GM19351 (cell line): ENCODE results near the gene ALLC.
"Not testable (repeated sequence)": the region's sequence is repeated elsewhere in the genome, so short reads cannot be mapped to it uniquely, and the experiment has no call there.

Source experiments
- ATAC-seq: cut with Tn5 transposase; IDR thresholded peaks from one replicate; pipeline ENCODE4 v1.9.1; 2021; ENCODE audit warnings: mild to moderate bottlenecking, moderate library complexity; ENCODE audit not compliant: unreplicated experiment

Gene ALLC

DNA sequence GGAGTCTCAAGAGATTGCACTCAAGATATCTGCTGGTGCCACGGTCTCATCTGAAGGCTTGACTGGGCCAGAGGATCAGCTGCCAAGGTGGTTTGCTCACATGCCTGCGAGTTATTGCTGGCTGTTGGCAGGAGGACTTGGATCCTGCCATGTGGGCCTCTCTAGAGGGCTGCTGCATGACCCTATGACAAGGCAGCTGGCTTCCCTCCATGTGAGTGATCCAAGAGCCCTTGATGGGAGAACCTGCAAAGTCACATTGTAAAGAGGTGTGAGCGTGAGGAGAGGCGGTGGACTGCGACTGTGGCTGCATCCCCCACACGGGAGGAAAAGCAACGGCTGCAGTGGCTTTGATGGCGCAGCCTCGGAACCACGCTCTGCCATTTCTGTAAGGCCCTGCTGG is 4.0 kb upstream of the ALLC start:
- no peak for ATAC-seq

DNA sequence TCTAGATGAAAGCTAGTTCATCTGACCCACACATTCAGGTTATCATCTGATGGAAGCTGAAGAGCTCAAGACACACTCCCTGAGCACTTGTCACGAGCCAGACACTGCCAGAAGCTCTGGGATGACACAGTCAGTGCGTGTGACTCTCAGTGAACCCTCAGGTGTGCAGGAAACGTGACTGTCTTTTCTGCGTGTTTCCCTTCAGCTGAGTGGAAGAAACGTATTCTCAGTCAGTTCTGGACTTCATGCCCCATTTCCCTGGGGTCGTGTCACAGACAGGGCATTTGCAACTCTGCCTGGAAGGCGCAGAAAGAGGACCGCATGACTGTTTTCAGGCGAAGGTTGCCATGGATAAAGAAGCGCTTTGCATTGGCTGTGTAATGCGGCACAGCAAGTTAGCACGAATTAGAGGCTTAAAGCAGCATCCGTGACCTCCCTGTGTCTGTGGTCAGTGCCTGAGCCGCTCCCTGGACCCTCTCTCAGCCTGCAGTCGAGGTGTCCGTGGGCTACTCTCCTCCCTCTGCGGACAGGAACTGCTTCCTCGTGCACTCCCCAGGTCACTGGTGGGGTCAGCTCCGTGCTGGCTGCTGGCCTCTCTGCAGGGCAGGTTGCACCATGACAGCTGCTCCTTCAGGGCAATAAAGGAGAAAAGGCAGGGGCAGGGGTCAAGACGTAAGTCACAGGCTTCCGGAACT is 3.3 kb upstream of the ALLC start:
- no peak for ATAC-seq

DNA sequence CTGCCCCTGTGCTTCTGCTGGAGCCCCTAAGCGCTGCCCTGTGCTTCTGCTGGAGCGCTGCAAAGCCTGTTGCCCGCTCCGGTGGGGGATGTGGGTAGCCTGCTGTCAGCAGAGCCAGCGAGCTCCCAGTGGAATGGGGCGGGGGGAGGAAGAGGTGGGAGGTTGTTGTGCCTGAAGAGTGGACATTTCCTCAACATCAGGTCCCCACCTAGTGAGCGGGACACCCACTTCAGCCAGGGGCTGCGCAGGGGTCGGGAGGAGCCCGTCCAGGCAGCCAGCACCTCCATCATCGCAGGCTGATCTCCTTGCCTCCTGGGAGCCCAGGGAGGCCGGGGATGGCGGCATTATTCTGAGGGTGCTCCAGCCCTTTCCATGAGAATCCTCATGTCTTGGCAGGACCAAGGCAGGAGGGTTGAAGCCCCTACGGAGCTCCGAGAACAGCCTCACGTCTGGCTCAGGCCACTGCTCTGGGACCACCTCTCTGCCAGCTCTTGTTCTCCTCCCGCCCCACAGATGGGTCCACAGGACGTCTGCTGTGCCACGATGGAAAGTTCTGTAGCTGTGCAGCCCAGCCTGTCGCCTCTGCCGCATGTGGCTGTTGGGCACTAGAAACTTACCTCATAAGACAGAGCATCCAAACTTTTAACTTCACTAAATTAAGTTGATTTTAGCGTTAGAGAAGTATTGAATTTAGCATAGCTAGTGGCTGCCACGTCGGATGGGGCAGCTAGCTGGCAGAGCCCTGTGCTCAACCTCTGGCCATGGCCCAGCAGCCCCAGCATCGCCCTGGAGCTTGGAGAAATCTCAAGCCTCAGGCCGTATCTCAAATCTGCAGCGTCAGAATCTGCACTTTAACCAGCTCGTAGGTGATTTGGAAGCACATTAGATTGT is 1.9 kb upstream of the ALLC start:
- ATAC-seq, result no peak

DNA sequence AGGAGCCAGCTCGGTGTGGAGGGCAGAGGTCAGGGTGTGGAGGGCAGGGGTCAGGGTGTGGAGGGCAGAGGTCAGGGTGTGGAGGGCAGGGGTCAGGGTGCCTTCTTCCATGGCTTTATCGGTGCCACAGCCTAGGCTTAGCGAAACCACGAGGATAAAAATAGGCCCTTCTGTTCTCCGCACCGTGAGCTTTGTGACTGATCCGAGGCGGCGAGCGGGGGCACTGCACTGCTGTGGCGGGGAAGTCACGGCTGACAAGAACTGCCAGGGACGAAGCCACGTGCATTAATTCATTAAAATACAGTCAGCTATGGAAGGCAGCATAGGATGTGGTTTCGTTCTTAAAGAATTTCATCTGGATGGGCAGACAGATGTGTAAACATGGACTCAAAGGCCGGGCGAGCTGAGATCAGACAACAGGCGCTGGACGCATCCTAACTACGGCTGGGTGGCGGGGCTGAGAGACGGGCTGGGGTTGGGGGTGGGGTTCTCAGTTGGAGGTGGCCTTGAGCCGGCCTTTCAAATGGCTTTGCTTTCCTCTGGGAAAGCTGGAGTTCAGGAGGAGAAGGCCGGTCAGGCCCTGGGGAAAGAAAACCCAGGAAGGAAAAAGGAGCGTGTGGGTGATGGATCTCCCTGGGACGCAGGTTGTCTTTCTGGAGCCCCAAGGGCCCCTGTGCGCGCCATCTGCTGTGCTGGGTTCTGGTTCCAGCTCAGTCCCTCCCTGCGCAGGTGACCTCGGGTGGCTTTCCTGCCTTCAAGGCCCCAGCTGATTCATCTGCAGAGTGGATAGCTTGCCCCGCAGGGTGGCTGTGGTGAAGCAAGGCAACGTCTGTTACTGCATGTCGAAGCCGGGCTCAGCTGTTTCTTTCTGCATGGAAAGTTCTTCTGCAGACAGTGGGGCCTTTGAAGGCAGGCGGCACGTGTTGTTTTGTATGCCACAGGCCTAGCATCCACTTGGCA is 958 bp upstream of the ALLC start:
- ATAC-seq, result no peak

DNA sequence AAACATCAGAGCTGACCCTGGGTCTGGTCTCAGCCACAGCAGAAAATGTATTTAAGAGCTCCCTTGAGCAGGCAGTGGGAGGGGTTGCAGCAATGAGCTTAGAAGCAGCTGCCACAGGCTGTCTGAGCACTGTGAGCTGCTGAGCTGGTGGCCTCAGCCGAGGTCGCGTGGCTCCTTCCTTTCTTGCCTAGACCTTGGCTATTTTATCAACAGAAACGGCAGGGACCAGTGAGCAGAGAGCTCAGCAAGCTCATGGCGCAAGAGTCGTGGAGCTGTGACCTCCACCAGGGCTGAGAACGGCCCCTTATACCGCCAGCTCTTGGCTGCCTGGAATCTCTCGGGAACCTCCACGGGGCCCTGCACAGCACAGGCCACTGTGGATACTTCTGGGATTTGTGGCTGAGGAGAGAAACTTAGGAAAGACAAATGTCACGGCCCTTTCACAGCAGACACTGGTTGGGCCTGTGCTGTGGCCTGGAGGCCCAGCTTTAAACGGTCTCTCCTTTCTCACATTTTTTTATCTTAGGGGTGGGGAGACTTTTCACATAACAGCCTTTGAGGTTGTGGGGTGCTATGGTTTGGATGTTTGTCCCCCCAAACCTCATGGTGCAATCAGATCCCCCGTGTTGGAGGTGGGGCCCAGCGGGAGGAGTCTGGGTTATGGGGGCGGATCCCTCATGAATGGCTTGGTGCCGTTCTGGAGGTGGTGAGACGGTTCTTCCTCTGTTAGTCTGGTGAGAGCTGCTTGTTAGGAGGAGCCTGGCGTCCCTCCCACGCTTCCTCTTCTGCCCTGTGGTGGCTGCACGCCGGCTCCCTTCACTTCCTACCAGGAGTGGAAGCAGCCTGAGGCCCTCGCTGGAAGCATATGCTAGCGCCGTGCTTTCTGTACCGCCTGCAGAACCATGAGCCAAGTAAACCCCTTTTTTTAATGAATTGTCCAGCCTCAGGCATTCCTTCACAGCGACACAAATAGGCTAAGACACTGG is 1.7 kb downstream of the ALLC start:
- no peak for ATAC-seq

DNA sequence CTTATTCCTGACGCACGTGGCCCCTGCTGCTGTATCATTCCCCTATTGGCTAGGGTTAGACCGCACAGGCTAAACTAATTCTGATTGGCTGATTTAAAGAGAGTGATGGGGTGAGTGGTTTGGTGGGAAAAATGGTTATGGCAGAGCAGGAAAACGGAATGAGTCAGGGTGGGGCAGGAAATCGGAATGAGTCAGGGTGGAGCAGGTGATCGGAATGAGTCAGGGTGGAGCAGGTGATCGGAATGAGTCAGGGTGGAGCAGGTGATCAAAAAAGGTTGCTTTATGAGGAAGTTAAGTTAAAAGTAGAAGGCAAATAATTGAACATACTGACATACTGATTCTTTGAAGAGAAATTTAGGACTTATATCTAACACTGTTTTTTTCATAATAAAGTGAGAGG is 2.6 kb downstream of the ALLC start:
- ATAC-seq, result not testable (repeated sequence)

DNA sequence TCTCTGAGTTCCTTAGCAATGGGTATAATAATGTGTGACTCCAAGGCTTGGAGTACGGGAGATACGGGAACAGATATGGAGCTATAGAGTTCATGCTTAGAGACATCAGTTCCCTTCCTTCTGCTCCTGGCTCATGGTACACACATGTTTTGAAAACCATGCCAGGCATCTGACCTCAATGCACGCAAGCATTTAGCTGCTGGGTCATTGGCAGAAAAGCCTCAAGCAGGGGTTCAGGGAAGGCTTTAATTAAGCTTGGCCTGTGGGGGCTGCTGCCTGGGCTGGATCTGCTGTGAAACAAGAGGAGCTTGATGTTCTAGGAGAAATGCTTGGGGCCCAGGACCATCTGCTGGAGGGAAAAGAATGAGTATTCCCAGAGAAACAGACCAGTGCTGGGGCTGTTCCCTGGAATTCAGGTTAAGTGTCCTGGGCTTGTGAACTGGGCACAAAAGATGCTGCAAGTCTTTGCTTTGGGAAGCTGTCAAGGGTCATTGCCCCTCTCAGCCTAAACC is 3.2 kb downstream of the ALLC start:
- no peak for ATAC-seq

DNA sequence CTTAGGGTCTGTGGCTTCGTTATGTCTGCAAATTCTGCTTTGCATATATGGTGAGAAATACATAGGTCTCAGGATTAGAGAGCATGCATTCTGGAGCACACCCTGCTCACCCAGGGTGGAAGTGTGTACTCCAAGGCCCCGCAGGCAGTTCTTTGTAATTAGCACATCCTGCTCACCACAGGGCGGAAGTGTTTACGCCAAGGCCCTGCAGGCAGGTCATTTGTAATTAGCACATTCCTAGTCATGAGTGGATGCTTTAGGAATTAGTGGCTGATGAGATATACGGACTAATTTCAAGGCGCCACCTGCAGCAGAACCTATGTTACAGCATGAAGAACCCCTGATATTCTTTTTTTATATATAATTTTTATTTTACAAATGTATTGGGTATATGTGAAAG is 4.2 kb downstream of the ALLC start:
- ATAC-seq, result no peak

DNA sequence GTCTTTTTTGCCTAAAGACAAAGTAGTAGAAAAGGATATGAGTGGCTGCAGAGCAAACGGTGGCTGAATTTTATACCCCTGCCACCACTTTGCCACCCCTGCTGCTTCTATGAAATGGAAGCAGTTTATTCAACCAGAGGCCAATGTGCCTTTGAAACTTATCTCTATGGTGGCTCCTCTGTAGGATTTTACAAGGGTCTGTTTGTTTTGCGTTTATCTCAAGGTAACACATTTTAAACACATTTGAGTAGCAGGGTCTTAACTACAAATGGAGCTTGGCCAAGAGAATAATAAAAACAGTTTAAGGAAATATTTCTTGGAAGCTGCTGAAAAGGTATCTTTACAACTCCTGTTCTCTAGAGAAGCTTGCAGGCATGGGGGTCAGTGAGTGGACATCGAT is 6.1 kb downstream of the ALLC start:
- ATAC-seq, result no peak

DNA sequence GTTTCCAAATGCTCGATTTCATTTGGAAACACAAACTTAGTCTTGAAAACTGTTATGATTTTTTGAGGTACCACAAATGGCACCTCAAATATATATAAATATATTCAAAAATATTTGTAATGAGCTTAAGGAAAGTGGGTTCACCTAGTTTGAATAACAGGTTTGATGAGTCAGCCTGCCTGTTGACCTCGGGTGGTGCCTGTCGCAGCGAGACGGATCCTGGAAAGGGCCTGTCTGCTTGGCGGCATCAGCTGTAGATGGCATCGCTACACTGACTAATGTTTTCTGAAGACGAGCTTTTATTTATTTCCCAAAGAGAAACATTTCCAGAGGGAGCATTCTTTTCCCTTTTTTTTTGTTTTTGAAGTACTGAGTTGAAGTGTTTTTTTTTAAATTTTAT is 6.9 kb downstream of the ALLC start:
- ATAC-seq, result no peak

DNA sequence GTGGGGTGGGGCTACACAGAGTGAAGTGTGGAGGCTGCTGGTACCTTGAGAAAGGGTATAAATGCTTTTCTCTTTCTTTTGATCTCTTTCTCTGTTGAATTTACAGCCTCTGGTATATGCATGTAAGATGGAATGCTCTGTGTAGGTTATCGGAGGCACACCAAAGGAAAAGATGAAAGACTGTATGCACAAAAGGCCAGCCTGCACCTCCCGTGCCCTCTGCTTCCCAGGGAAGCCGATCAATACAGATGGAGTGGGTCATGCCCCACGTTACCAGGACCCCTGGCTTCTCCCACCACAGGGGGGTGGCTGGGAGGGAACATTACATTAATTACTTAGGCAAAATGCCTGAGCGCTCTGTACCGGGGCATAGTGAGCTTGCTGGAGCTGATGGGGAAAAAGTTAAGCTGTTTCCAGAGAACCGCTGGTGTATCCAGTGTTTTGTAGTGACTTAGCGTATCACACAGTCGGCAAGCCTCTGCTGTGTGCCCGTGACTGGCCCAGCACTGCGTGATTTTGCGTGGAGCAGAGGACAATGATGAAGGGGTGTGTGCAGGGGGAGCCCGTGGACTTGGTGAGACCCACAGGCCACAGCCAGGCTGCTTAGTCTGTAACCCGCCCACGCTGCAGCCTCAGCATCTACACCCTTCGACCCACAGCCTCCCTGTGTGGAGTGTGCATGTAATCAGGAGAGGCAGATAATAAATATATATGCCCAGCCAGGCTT is 8.0 kb downstream of the ALLC start:
- no peak for ATAC-seq

DNA sequence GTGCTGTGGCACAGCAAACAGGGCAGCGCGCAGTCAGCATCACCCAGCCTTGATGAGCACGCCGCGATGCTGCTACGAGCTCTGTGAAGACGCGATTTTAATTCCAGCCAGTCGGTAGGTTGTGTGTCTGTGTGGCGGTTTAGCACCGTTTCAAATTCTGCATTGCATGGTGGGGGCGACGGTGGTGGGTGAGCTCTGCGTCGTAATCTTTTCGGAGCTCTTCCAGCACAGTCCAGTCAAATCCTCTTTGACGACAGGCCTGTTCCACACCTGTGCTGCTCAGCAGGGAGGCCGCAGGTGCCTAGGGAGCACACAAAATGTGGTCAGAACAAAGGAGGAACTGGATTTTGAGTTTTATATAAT is 8.6 kb downstream of the ALLC start:
- no peak for ATAC-seq

DNA sequence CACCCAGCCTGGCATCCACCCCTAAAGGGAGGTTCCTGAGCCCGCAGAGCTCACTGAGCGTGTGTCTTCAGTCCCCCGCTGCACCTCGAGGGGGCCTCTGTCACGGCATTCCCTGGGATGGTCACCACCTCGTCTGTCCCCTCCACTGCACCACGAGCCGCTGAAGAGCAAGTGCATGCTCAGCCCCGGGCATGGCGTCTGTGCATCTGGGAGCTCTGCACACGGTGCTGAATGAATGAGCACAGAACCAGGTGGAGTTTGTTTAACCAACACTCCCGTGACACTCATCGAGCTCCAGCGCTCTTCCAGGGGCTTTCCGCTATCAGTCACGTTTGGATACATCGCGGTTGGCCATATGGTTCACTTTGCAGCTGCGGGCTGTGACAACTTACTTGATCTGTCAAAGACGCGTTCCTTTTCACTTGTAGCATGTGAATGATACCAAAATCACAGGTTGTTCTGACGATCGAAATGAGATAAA is 9.2 kb downstream of the ALLC start:
- no peak for ATAC-seq

DNA sequence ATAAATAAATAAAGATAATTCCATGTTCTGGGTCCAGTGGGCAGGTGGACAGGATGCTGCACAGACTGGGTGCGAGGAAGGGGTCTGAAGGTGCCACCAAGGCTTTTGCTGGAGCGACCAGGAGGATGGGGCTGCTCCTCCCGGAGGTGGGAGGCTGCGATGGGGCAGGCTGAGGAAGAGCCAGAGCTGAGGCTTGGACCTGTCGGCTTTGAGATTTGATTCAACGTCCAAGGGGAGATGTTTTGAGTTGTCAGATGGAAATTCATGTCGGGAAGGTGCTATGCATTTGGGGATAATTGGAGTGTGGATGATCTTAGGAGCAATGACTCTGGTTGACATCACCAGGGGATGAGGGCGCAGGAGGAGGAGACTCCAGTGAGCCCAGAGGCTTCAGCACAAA is 11.7 kb downstream of the ALLC start:
- no peak for ATAC-seq

DNA sequence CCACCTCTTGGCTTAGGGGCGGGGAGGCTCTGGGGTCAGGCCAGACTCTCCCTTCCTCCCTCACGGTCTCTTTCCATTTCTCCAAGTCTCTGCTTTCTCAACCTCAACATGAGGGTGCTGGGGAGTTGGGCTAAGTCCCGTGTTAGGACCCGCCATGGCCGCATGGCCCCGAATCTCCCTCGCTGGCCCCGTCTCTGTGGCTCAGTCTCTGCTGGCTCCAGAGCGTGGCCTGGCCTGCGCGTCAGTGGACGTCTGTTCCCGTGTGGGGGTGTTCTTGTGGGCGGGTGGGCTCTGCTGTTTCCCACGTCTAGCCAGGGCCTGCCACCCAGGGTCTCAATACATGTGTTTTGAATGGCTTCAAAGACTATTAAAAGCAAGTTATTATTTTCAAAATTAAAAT is 12.4 kb downstream of the ALLC start:
- ATAC-seq, result no peak

DNA sequence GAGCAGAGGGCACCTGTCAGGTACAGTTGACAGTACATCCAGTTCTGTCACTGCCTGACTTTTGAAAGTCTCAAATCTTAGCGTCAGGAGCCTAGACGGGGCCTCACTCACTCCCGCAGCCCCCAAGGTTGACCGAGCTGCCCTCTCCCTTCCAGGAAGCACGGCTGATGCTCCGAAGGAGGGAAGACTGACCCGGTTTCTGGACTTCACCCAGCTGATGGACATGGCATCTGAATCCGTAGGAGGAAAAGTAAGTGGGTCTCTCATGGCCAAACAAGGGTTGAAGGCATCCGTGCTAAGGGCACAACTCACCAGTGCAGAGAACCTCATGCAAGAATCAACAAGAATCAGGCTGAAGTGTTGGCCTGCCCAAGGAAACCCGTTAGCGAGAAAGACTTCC is 12.9 kb downstream of the ALLC start:
- no peak for ATAC-seq

DNA sequence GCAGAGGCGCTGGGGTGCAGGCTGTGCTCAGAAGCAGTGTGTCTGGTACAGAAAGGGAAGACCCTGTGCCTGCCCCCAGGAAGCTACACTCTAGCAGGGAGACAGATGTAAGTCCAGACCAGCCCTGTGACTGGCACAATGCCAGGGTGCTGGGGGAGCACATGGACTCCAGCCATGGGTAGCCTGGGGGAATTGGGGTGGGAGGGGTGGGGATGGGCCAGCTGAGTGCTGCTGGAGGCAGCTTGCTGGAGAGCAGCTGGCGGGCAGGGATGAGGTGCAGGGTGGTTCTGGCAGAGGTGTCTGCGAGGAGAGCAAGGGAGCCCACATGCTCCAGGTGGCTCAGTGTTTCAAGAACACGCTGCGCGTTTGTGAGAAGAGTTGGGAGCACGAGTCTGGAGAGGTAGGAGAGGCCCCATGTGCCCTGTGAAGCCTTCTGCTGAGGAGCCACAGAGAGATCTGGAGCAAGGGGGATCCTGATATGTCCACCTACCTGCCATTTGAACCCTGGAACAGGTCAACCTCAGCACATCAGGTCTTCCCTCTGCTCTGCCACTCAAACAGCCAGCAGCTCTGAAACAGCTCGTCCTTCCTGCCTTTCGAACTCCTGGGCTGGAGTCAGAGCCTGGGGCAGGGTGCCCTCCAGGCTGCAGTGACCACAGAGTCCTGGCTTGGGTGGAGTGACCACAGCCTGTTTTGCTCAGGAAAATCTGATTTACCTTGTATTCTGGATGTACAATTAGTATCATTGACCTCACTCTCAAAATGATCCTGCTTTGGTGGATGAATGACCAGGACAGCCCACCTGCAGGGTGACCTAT is 15.1 kb downstream of the ALLC start:
- no peak for ATAC-seq
